GM12873 (cell line): ENCODE measurements around the gene FAM20C.

Experiments
- TF ChIP-seq, protein P1 (sequence below): IDR thresholded peaks from 2 replicates; pipeline ENCODE4 v1.5.1; 2012; ENCODE audit warnings: low read depth, mild to moderate bottlenecking, moderate library complexity, low read length, control low read depth; ENCODE audit not compliant: insufficient read depth; ENCODE audit errors: missing control alignments

Gene FAM20C

DNA sequence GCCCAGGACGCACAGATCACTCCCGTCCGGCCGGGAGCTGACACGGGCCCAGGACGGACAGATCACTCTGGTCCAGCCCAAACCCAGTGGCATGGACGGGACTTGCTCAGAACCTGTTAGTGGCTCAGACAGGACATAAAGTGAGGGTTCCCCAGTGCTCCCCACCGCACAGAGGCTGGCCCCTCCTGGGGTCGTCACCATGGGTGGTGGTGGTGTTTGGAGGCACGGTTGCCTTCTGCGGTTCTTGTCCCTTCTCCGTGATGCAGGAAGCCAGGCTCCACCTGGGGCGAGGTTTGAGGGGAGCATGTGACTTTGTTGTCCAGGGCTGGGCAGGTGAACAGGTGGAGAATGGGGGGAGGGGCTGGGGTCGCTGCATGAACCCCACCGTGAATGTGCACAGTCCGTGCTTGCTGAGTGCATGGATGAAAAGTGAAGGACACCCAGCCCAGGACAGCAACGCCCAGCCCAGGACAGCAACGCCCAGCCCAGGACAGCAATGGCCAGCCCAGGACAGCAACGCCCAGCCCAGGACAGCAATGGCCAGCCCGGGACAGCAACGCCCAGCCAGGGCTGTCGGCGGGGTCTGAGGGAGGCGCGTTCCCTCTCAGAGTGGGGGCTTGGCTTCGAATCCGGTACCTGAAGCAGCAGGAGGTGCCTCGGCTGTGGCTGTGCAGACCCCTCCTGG lies 26.7 kb downstream of the FAM20C start:
- TF ChIP-seq, protein P1, sequence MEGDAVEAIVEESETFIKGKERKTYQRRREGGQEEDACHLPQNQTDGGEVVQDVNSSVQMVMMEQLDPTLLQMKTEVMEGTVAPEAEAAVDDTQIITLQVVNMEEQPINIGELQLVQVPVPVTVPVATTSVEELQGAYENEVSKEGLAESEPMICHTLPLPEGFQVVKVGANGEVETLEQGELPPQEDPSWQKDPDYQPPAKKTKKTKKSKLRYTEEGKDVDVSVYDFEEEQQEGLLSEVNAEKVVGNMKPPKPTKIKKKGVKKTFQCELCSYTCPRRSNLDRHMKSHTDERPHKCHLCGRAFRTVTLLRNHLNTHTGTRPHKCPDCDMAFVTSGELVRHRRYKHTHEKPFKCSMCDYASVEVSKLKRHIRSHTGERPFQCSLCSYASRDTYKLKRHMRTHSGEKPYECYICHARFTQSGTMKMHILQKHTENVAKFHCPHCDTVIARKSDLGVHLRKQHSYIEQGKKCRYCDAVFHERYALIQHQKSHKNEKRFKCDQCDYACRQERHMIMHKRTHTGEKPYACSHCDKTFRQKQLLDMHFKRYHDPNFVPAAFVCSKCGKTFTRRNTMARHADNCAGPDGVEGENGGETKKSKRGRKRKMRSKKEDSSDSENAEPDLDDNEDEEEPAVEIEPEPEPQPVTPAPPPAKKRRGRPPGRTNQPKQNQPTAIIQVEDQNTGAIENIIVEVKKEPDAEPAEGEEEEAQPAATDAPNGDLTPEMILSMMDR: no peak

DNA sequence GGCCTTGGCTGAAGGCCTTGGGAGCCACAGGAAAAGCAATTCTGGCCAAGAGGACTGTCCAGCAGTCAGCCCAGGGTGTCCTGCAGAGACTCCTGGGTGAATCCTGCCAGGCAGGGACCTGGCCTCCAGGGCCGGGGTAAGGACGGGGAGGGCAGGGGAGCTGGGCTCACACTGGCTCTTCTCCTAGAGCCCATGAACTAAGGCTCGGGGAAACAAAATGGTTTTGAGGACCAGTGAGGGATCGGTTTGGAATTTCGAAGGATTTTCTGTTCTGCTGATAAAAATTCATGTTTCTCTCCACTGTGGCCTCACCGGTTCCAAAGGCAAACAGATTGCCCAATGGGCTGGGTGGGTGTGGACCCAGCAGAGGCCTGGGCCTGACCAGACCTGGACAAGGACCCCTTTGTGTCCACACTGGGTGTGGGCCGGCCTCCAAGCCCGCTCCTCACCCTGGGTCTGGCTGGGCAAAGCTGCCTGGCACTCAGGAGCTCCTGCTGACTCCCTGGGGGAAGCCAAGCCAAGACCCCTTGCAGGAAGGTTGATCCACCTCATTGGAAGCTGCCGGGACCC lies 27.3 kb downstream of the FAM20C start:
- TF ChIP-seq, protein P1: no peak

DNA sequence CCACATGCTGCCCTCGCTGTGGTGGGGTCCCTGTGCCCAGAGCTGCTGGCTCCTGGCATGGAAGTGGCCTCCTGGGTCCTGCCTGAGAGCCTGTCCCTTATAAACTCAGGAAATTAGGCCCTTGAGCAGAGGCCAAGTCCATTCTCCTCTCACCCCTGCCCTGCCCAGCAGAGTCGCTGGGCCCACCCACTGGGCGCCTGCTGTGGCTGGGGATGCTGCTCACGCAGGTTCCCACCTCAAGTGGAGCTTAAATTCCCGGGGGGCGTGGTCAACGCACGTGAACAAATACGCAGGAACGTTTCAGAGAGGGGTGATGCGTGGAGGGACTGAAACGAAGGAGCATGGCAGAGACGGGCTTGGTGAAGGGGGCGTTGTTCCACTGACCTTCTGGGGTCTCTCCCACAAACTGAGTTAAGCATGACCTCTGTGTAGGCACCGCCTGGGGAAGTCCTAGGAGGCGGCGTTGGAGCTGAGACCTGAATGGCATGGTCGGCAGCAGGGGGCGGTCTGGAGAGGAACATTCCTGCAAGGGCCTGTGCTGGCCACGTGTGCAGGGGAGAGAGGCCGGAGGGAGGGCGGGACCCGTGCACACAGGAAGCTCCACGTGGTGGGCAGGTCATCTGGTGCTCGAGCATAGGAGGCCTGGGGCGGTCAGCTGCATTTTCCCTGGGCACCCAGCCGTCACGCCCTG lies 27.9 kb downstream of the FAM20C start:
- TF ChIP-seq, protein P1: no peak

DNA sequence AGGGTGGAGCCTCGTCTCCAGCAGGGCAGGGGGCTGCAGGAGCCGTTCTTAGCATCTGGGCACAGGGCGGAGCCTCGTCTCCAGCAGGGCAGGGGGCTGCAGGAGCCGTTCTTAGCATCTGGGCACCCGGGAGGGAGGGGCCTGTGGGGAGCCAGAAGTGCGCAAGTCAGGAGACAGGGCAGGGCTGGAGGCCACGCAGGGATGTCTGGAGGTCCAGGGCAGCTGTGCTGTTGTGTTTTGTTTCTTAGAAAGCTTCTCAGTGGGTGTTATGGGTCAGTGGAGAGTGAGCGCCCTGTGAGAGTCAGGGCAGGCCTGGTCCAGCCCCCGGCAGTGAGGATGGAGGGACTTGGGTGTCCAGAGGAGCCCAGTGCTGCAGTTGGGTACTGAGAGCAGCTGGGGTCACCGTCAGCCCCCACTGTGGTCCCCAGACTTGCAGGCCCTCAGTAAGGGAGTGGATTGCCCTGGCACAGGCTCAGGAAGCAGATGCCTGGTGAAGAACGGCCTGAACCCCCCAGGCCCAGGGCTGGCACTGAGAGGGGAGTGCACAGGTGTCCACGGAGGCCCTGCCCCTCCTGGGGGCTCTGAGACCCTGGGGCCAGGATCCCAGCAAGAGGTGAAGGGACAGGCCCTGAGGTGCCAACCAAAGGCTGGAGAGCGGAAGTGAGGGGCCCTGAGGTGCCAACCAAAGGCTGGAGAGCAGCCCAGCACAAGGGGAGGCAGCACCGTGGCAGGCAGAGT lies 29.8 kb downstream of the FAM20C start:
- TF ChIP-seq, protein P1: no peak

DNA sequence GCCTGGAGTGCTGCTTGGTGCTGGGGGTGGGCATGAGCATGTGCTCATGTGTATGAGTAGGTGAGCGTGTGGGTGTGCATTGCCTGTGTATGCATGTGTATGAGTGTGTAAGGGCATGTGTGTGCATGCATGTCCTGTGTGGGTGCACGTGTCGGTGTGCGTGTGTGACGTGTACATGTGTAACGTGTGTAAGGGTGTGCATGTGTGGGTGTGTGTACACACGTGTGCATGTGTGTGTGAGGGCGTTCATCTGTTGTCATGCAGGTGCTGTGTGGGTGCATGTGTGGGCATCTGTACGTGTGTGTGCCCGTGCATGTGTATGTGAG lies 30.3 kb downstream of the FAM20C start:
- TF ChIP-seq, protein P1: no peak

DNA sequence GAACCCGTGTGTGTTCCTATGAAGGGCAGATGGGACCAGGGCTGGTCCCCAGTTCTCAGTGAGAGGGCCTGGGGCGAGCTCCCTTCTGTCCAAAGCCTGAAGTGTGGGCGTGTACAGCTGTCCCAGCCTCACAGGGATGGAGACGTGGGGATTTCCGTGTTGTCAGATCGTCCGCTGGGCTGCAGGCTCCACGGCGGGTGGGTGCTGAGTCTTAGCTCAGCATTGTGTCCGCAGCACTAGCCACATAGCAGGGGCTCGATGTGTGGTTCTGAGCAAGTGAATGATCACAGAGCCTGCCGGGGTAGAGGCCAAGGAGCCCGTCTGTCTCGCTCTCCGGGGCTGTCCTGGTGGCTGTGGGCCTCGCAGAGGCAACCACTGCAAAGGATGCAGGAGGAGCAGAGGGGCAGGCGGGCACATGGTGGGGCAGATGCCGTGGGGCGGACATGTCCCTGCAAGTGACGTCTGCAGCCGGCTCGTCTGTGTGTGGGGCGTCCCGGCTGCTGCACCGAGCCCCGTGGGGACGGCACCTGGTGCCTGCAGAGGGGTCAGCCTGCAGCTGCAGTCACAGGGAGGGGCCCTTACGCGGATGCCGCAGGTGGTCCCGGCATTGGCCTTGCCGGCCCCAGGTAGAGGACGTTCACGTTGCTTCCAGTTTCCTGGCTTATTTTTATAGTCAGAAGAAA lies 30.9 kb downstream of the FAM20C start:
- TF ChIP-seq, protein P1: no peak
